H1 (cell line): ENCODE results near the gene CSAD. TPM values are rescaled to one million over a fixed set of nuclear protein-coding genes. Genes with fewer than 3 reads are reported as not detected.

Experiments used
- KDM4A ChIP-seq: IDR thresholded peaks from one replicate; pipeline ENCODE4 v1.7.1; 2012; ENCODE audit warnings: low read depth, mild to moderate bottlenecking, moderate library complexity, low read length, inconsistent platforms; ENCODE audit not compliant: severe bottlenecking
- polyA plus RNA-seq, 7 experiments: library from polyadenylated mRNA; depleted of rRNA in 3 of 7; stranded (reverse) in 5 of 7; unstranded in 2 of 7; fragments of >200 nt in 5 of 7; fragments of 200-250 nt in 2 of 7; gene quantifications; 1 replicate in 5 of 7; 2 replicates in 1 of 7; 4 replicates in 1 of 7; pipeline versions ENCODE4 v1.2.1 to v1.2.3, GENCODE V29; 2011 to 2013; ENCODE audit warnings: missing spikeins in 2 of 7, mixed read lengths in 2 of 7
- total RNA-seq: library from RNA; stranded (reverse); fragmentation: NEBNext Ultra II Directional; extraction: Animal tissue kit (Norgen Biotek cat#: 25700); gene quantifications from 2 replicates; pipeline ENCODE4 v1.2.1, GENCODE V29; 2021
- TF ChIP-seq, protein P1 (sequence below): fragments of 300-600 bp; sonication (generic); IDR thresholded peaks from 2 replicates; pipeline ENCODE4 v1.7.1; 2012; ENCODE audit warnings: low read length, moderate library complexity, mild to moderate bottlenecking, inconsistent platforms; ENCODE audit not compliant: insufficient replicate concordance
- TF ChIP-seq, protein P2 (sequence below), 3 experiments: IDR thresholded peaks; 1 replicate in 2 of 3; 2 replicates in 1 of 3; pipeline versions ENCODE4 v1.5.1 to v1.6.1; 2011; ENCODE audit warnings: low read length in 3 of 3, mild to moderate bottlenecking in 3 of 3, inconsistent platforms in 2 of 3, low read depth in 1 of 3, moderate library complexity in 1 of 3; ENCODE audit not compliant: insufficient read depth in 1 of 3; ENCODE audit errors: control extremely low read depth in 1 of 3

CSAD gene
- total and polyA plus RNA-seq, 2 of the 8 experiments (the other 6 are each of a cell fraction or from before 2014, with no cell fraction given), result 8.8 to 11.3 TPM

DNA sequence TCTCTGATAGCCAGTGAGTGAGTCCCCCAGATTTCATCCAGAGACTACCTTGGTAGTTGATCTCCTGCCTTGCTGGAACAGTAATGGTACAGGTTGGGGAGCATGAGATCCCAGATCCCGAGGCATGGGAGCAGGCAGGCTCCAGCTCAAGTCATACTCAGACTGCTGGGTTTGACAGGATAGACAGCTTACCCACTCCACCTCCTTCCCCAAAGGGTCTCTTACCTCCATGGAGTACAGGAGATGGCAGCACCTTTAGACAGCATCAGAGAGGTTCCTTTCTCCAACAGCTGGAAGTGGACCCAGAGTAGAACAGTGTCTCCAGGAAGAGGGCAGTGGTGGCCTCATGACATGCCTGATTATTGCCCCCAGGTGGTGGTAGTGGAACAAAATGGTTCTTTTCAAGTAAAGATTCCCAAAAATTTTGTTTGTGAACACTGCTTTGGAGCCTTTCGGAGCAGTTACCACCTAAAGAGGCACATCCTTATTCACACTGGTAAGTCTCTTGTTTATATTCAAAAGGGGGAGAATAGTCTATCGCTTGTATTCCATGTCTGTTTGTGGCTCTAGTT lies 4.9 kb upstream of the CSAD start (continued):
- TF ChIP-seq, protein P1, sequence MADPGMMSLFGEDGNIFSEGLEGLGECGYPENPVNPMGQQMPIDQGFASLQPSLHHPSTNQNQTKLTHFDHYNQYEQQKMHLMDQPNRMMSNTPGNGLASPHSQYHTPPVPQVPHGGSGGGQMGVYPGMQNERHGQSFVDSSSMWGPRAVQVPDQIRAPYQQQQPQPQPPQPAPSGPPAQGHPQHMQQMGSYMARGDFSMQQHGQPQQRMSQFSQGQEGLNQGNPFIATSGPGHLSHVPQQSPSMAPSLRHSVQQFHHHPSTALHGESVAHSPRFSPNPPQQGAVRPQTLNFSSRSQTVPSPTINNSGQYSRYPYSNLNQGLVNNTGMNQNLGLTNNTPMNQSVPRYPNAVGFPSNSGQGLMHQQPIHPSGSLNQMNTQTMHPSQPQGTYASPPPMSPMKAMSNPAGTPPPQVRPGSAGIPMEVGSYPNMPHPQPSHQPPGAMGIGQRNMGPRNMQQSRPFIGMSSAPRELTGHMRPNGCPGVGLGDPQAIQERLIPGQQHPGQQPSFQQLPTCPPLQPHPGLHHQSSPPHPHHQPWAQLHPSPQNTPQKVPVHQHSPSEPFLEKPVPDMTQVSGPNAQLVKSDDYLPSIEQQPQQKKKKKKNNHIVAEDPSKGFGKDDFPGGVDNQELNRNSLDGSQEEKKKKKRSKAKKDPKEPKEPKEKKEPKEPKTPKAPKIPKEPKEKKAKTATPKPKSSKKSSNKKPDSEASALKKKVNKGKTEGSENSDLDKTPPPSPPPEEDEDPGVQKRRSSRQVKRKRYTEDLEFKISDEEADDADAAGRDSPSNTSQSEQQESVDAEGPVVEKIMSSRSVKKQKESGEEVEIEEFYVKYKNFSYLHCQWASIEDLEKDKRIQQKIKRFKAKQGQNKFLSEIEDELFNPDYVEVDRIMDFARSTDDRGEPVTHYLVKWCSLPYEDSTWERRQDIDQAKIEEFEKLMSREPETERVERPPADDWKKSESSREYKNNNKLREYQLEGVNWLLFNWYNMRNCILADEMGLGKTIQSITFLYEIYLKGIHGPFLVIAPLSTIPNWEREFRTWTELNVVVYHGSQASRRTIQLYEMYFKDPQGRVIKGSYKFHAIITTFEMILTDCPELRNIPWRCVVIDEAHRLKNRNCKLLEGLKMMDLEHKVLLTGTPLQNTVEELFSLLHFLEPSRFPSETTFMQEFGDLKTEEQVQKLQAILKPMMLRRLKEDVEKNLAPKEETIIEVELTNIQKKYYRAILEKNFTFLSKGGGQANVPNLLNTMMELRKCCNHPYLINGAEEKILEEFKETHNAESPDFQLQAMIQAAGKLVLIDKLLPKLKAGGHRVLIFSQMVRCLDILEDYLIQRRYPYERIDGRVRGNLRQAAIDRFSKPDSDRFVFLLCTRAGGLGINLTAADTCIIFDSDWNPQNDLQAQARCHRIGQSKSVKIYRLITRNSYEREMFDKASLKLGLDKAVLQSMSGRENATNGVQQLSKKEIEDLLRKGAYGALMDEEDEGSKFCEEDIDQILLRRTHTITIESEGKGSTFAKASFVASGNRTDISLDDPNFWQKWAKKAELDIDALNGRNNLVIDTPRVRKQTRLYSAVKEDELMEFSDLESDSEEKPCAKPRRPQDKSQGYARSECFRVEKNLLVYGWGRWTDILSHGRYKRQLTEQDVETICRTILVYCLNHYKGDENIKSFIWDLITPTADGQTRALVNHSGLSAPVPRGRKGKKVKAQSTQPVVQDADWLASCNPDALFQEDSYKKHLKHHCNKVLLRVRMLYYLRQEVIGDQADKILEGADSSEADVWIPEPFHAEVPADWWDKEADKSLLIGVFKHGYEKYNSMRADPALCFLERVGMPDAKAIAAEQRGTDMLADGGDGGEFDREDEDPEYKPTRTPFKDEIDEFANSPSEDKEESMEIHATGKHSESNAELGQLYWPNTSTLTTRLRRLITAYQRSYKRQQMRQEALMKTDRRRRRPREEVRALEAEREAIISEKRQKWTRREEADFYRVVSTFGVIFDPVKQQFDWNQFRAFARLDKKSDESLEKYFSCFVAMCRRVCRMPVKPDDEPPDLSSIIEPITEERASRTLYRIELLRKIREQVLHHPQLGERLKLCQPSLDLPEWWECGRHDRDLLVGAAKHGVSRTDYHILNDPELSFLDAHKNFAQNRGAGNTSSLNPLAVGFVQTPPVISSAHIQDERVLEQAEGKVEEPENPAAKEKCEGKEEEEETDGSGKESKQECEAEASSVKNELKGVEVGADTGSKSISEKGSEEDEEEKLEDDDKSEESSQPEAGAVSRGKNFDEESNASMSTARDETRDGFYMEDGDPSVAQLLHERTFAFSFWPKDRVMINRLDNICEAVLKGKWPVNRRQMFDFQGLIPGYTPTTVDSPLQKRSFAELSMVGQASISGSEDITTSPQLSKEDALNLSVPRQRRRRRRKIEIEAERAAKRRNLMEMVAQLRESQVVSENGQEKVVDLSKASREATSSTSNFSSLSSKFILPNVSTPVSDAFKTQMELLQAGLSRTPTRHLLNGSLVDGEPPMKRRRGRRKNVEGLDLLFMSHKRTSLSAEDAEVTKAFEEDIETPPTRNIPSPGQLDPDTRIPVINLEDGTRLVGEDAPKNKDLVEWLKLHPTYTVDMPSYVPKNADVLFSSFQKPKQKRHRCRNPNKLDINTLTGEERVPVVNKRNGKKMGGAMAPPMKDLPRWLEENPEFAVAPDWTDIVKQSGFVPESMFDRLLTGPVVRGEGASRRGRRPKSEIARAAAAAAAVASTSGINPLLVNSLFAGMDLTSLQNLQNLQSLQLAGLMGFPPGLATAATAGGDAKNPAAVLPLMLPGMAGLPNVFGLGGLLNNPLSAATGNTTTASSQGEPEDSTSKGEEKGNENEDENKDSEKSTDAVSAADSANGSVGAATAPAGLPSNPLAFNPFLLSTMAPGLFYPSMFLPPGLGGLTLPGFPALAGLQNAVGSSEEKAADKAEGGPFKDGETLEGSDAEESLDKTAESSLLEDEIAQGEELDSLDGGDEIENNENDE, result no peak
- TF ChIP-seq, protein P2, sequence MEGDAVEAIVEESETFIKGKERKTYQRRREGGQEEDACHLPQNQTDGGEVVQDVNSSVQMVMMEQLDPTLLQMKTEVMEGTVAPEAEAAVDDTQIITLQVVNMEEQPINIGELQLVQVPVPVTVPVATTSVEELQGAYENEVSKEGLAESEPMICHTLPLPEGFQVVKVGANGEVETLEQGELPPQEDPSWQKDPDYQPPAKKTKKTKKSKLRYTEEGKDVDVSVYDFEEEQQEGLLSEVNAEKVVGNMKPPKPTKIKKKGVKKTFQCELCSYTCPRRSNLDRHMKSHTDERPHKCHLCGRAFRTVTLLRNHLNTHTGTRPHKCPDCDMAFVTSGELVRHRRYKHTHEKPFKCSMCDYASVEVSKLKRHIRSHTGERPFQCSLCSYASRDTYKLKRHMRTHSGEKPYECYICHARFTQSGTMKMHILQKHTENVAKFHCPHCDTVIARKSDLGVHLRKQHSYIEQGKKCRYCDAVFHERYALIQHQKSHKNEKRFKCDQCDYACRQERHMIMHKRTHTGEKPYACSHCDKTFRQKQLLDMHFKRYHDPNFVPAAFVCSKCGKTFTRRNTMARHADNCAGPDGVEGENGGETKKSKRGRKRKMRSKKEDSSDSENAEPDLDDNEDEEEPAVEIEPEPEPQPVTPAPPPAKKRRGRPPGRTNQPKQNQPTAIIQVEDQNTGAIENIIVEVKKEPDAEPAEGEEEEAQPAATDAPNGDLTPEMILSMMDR (IDR thresholded peaks at IDR 0.05; ENCODE audit: control extremely low read depth in 1 of 3, insufficient read depth in 1 of 3, low read depth in 1 of 3, low read length in 3 of 3), result 0 out of 4 replicates have a peak, but pooled peaks of 1 of the 3 experiments have one; percentile 7
- no peak for TF ChIP-seq KDM4A
